OCI-LY3 (cell line): ENCODE results near the gene STARD5.

ENCODE experiments used
- EZH2phosphoT487 ChIP-seq: fragments of 200-600 bp; shearing (Covaris generic); IDR thresholded peaks from 2 replicates; pipeline ENCODE4 v1.6.1; 2018; ENCODE audit warnings: antibody characterized with exemption, mixed run types, low read depth
- TF ChIP-seq, protein P1 (sequence below): fragments of 200-600, 300-600 bp; sonication (generic); IDR thresholded peaks from 2 replicates; pipeline ENCODE4 v1.5.1; 2014; ENCODE audit warnings: antibody characterized with exemption, low read length, low read depth

- TF ChIP-seq, protein P1, sequence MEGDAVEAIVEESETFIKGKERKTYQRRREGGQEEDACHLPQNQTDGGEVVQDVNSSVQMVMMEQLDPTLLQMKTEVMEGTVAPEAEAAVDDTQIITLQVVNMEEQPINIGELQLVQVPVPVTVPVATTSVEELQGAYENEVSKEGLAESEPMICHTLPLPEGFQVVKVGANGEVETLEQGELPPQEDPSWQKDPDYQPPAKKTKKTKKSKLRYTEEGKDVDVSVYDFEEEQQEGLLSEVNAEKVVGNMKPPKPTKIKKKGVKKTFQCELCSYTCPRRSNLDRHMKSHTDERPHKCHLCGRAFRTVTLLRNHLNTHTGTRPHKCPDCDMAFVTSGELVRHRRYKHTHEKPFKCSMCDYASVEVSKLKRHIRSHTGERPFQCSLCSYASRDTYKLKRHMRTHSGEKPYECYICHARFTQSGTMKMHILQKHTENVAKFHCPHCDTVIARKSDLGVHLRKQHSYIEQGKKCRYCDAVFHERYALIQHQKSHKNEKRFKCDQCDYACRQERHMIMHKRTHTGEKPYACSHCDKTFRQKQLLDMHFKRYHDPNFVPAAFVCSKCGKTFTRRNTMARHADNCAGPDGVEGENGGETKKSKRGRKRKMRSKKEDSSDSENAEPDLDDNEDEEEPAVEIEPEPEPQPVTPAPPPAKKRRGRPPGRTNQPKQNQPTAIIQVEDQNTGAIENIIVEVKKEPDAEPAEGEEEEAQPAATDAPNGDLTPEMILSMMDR: no peak
- no peak for TF ChIP-seq EZH2phosphoT487
These were observed 34.3 kb upstream of the STARD5 start for GRCh38 chr15:81358248-81358647.
